ENCODE data around the gene LRRC45. TPM values are rescaled to one million over a fixed set of nuclear protein-coding genes. Genes with fewer than 3 reads are reported as not detected.

Gene LRRC45
- total and polyA plus RNA-seq, 8 donors, result 8.3 to 171 (median 21.0) TPM

DNA sequence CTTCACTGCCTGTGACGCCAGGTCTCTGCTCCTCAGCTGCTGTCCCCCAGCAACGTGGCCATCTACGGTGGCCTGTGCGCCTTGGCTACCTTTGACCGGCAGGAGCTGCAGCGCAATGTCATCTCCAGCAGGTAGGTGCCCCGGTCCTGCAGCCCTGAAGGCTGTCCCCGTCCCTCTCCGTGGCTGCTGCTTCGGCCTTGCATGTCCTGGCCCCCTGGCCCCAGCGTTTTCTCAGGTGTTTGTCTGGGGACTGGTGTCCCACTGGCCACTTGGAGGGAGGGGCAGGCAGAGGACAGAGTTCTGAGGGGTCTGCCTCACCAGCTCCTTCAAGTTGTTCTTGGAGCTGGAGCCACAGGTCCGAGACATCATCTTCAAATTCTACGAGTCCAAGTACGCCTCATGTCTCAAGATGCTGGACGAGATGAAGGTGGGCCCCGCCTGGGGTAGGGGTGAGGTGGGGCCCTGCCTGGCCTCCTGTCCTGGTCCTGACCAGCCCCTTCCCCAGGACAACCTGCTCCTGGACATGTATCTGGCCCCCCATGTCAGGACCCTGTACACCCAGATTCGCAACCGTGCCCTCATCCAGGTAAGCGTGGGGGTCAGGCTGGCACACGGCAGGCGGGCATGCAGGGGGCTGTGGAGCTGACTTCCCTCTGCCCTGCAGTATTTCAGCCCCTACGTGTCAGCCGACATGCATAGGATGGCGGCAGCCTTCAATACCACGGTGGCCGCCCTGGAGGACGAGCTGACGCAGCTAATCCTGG lies 33.0 kb downstream of the LRRC45 start:
- DNase-seq, result no peak
- H3K36me3 ChIP-seq, result peaks cover 63 to 81% (median 79%) of the 10 kb centered on the region in 4 donors
- WGBS, 5 donors, result 84 to 89% (median 89%) methylated on average over 17 to 28 of the region's 28 CpGs
- intact Hi-C loops (cut with DNase I; ENCODE audit: low total_unique reads), result no loop called here
- H3K27ac ChIP-seq, result no peak overlapping the region
- H3K4me1 ChIP-seq, result peaks cover 18 to 34% (median 25%) of the 10 kb centered on the region in 4 donors
- no peaks in the 10 kb centered on the region for H3K9me3 ChIP-seq
- H3K27me3 ChIP-seq, result no peaks in the 10 kb centered on the region
- TF ChIP-seq POLR2AphosphoS5 (IDR thresholded peaks at IDR 0.05), result no peak
- TF ChIP-seq POLR2A (IDR thresholded peaks at IDR 0.05), result no peak
- TF ChIP-seq, protein P1, sequence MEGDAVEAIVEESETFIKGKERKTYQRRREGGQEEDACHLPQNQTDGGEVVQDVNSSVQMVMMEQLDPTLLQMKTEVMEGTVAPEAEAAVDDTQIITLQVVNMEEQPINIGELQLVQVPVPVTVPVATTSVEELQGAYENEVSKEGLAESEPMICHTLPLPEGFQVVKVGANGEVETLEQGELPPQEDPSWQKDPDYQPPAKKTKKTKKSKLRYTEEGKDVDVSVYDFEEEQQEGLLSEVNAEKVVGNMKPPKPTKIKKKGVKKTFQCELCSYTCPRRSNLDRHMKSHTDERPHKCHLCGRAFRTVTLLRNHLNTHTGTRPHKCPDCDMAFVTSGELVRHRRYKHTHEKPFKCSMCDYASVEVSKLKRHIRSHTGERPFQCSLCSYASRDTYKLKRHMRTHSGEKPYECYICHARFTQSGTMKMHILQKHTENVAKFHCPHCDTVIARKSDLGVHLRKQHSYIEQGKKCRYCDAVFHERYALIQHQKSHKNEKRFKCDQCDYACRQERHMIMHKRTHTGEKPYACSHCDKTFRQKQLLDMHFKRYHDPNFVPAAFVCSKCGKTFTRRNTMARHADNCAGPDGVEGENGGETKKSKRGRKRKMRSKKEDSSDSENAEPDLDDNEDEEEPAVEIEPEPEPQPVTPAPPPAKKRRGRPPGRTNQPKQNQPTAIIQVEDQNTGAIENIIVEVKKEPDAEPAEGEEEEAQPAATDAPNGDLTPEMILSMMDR (IDR thresholded peaks at IDR 0.05), result no peak
- TF ChIP-seq EP300 (IDR thresholded peaks at IDR 0.05), result no peak
- H3K4me3 ChIP-seq, result no peak overlapping the region

DNA sequence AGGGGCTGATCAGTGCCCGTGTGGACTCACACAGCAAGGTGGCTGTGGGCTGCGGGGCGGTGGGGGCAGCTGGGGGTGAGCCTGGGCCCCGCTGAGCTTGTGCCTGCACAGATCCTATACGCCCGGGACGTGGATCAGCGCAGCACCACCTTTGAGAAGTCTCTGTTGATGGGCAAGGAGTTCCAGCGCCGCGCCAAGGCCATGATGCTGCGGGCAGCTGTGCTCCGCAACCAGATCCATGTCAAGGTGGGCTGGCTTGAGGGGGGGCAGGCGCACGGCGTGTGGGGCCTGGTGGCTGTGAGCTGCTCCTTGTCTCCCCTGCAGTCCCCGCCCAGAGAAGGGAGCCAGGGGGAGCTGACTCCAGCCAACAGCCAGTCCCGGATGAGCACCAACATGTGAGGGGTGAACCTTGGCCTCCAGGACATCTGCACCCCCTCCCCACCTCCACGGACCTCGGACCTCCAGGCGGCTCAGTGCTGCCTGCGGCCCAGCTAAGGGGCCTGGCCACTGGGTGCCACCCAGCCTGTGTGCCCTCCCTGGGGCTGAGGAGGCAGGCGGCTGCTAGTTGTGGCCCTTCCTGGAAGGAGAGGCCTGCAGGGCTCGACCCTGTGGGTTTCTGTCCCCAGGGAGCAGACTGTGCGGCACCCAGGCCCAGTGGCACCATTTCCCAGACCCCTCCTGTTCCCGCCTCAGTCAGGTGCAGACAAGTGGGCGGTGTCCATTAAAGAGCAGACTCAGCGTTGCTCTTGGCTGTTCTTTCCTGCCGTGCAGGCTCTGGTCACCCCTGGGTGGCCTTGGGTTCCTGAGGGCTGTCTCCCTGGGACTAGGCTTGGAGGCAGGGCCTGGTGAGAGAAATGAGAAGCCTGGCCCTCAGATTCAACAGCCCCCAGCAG lies 33.9 kb downstream of the LRRC45 start:
- H3K36me3 ChIP-seq, result peaks cover 67 to 89% (median 87%) of the 10 kb centered on the region in 4 donors
- no peak for DNase-seq
- no peaks in the 10 kb centered on the region for H3K9me3 ChIP-seq
- TF ChIP-seq POLR2A (IDR thresholded peaks at IDR 0.05) (no peak), EP300 (IDR thresholded peaks at IDR 0.05) (no peak), POLR2AphosphoS5 (IDR thresholded peaks at IDR 0.05) (no peak)
- TF ChIP-seq, protein P1 (IDR thresholded peaks at IDR 0.05), result no peak
- H3K27me3 ChIP-seq, result no peaks in the 10 kb centered on the region
- WGBS, 5 donors, result 79 to 92% (median 83%) methylated on average over 14 to 29 of the region's 29 CpGs
- no peak overlapping the region for H3K4me3 ChIP-seq
- peaks cover 18 to 33% (median 24%) of the 10 kb centered on the region in 4 donors for H3K4me1 ChIP-seq
- no peak overlapping the region for H3K27ac ChIP-seq
- intact Hi-C loops (cut with DNase I; ENCODE audit: low total_unique reads), result no loop called here

DNA sequence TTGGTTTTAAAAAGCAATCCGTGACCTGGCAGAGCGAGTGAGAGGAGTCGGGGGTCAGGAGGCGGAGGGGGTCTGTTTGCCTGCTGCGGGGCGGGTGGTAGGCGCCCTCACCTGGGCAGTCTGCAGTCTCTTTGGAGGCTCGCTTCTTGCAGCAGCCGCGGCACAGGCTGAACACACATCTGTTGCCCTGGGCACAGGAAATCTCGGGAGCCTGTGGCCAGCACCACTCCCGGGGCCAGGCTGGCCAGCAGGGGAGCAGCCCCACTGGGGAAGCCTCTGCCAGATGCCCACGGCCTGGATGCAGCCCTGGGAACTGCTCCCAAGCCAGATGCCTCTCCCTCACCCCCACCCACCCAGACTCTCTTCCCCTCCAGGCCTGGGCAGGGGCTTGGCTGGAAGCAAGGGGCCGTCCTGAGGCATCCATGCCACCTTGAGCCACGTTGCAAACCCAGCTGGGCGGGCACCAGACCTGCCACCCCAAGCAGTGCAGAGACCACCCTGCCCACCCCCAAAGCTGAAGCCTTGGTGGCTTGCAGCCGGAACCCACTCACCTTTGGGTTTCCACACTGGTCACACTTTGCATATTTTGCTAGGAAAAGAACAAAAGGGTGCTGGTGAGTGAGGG lies 35.2 kb downstream of the LRRC45 start:
- Histone ChIP-seq H3K27ac (peak overlapping the region in 1 of 5 donors; percentile 5), H3K4me3 (no peak overlapping the region), H3K36me3 (peaks cover 80 to 100% (median 99%) of the 10 kb centered on the region in 4 donors), H3K27me3 (no peaks in the 10 kb centered on the region), H3K9me3 (no peaks in the 10 kb centered on the region), H3K4me1 (peaks cover 6 to 26% (median 15%) of the 10 kb centered on the region in 4 donors)
- peak in 1 of 2 donors; percentile 42 for DNase-seq
- no peak for TF ChIP-seq POLR2AphosphoS5 (IDR thresholded peaks at IDR 0.05)
- TF ChIP-seq POLR2A (IDR thresholded peaks at IDR 0.05), result no peak
- no peak for TF ChIP-seq EP300 (IDR thresholded peaks at IDR 0.05)
- TF ChIP-seq, protein P1 (IDR thresholded peaks at IDR 0.05), result peak in 1 of 7 experiments; percentile 7
- WGBS, 5 donors, result 61 to 83% (median 63%) methylated on average over 10 to 17 of the region's 17 CpGs
- intact Hi-C loops (cut with DNase I; ENCODE audit: low total_unique reads), result no loop called here

DNA sequence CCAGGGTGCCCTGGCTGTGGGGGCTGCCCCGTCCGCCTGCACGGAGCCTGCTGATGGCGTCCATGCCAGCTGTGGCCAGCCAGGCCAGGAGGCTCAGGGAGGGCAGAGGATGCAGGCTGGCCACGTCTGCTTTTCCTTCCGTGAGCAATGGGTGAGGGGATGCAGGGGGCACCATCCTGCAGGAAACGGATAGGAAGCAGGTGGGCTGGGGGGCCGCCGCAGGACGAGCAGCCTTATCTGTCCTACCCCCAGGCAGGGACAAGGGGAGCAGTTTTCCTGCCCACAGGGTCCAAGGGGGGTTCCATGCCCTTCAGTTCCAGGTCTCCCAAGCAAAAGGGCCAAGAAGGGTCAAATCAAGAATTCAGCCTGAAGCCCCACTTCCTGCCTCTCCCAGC lies 35.7 kb downstream of the LRRC45 start:
- Histone ChIP-seq H3K36me3 (peaks cover 81 to 100% (median 100%) of the 10 kb centered on the region in 4 donors), H3K9me3 (no peaks in the 10 kb centered on the region), H3K27ac (peak overlapping the region in 1 of 5 donors; percentile 5), H3K4me3 (no peak overlapping the region), H3K27me3 (no peaks in the 10 kb centered on the region), H3K4me1 (peaks cover 4 to 26% (median 15%) of the 10 kb centered on the region in 4 donors)
- TF ChIP-seq POLR2A (IDR thresholded peaks at IDR 0.05), result no peak
- TF ChIP-seq, protein P1 (IDR thresholded peaks at IDR 0.05), result no peak
- TF ChIP-seq POLR2AphosphoS5 (IDR thresholded peaks at IDR 0.05), result no peak
- no peak for DNase-seq
- WGBS, 5 donors, result 74 to 89% (median 85%) methylated on average over 10 of the region's 10 CpGs
- intact Hi-C loops (cut with DNase I; ENCODE audit: low total_unique reads), result no loop called here

All from stomach (tissue), 9 donors.